Uterus (tissue), 4 donors: ENCODE results near the gene NEK6. TPM values are rescaled to one million over a fixed set of nuclear protein-coding genes. Genes with fewer than 3 reads are reported as not detected.

Experiments
- DNase-seq, 2 donors: peaks; one replicate each; pipeline ENCODE4 v3.0.0-alpha.2; 2019 to 2020
- H3K27ac ChIP-seq, 2 donors: fragments of 200-600 bp; sonication (generic); 1 replicate in 1 of 2; 2 replicates in 1 of 2; pipeline ENCODE4 v1.5.1; 2016 to 2018
- H3K27me3 ChIP-seq, 2 donors: fragments of 200-600 bp; sonication (generic); one replicate each; pipeline ENCODE4 v1.5.1; 2018 to 2019; ENCODE audit warnings: control low read depth in 1 of 2
- H3K36me3 ChIP-seq, 2 donors: fragments of 200-600 bp; sonication (generic); one replicate each; pipeline ENCODE4 v1.5.1; 2019; ENCODE audit warnings: control low read depth in 1 of 2
- H3K4me1 ChIP-seq, 2 donors: fragments of 200-600 bp; sonication (generic); one replicate each; pipeline ENCODE4 v1.5.1; 2018 to 2019; ENCODE audit warnings: control low read depth in 1 of 2
- H3K4me3 ChIP-seq, 2 donors: fragments of 200-600 bp; sonication (generic); 1 replicate in 1 of 2; 2 replicates in 1 of 2; pipeline ENCODE4 v1.5.1; 2018 to 2019; ENCODE audit warnings: mild to moderate bottlenecking in 1 of 2
- H3K9me3 ChIP-seq, 2 donors: fragments of 200-600 bp; sonication (generic); one replicate each; pipeline ENCODE4 v1.5.1; 2019; ENCODE audit warnings: control low read depth in 1 of 2
- CTCF ChIP-seq, 4 experiments: fragments of 200-600 bp in 2 of 4; fragments of 450-650 bp in 2 of 4; sonication (generic) in 2 of 4; IDR thresholded peaks; one replicate each; pipeline ENCODE4 v1.5.1; 2016 to 2019; ENCODE audit warnings: antibody characterized with exemption in 4 of 4, mild to moderate bottlenecking in 2 of 4, moderate library complexity in 1 of 4
- POLR2A ChIP-seq, 2 donors: fragments of 450-650 bp; IDR thresholded peaks; one replicate each; pipeline ENCODE4 v1.6.1; 2016; ENCODE audit warnings: antibody characterized with exemption in 2 of 2, mild to moderate bottlenecking in 1 of 2, moderate library complexity in 1 of 2
- intact Hi-C: fragments of 100-400 bp; cut with DNase I; formaldehyde crosslinking; loops from one replicate; pipeline ENCODE4 v1.15.1; 2023; ENCODE audit warnings: low total_unique reads
- total RNA-seq, 4 donors: library from RNA; depleted of rRNA in 3 of 4; stranded (reverse); fragments of >200 nt in 3 of 4; gene quantifications; one replicate each; pipeline versions ENCODE4 v1.1.0 to v1.2.4, GENCODE V29; 2014 to 2023
- donor health status: DM: yes; HTN: yes; CAD: no.

Gene NEK6
- total RNA-seq, 4 donors from 2014 or later: 6.1 to 38.5 (median 34.7) TPM

- Histone ChIP-seq H3K36me3 (no peaks in the 10 kb centered on the region), H3K27ac (no peak overlapping the region), H3K27me3 (no peaks in the 10 kb centered on the region), H3K4me3 (no peak overlapping the region), H3K9me3 (no peaks in the 10 kb centered on the region), H3K4me1 (no peaks in the 10 kb centered on the region)
- intact Hi-C loops: no loop called here
- TF ChIP-seq POLR2A (IDR thresholded peaks at IDR 0.05) (no peak), CTCF (IDR thresholded peaks at IDR 0.05) (no peak)
- DNase-seq: no peak
Measured at GRCh38 chr9:124351672-124352468, 94.1 kb downstream of the NEK6 start.

- intact Hi-C loops: no loop called here
- H3K9me3 ChIP-seq: no peaks in the 10 kb centered on the region
- no peaks in the 10 kb centered on the region for H3K27me3 ChIP-seq
- no peak for TF ChIP-seq POLR2A (IDR thresholded peaks at IDR 0.05)
- no peak for TF ChIP-seq CTCF (IDR thresholded peaks at IDR 0.05)
- no peak for DNase-seq
- H3K36me3 ChIP-seq: no peaks in the 10 kb centered on the region
- H3K4me1 ChIP-seq: no peaks in the 10 kb centered on the region
- no peak overlapping the region for H3K4me3 ChIP-seq
- H3K27ac ChIP-seq: no peak overlapping the region
Measured at GRCh38 chr9:124352616-124353015, 94.9 kb downstream of the NEK6 start.

GRCh38 chr9:124353166-124353768, 95.5 kb downstream of the NEK6 start:
- H3K4me1 ChIP-seq: no peaks in the 10 kb centered on the region
- no peak for DNase-seq
- intact Hi-C loops: no loop called here
- no peaks in the 10 kb centered on the region for H3K36me3 ChIP-seq
- no peak for TF ChIP-seq POLR2A (IDR thresholded peaks at IDR 0.05)
- no peak for TF ChIP-seq CTCF (IDR thresholded peaks at IDR 0.05)
- H3K9me3 ChIP-seq: no peaks in the 10 kb centered on the region
- H3K4me3 ChIP-seq: no peak overlapping the region
- H3K27ac ChIP-seq: no peak overlapping the region
- H3K27me3 ChIP-seq: no peaks in the 10 kb centered on the region

GRCh38 chr9:124353811-124354274, 96.1 kb downstream of the NEK6 start:
- no peak for TF ChIP-seq CTCF (IDR thresholded peaks at IDR 0.05)
- no peak for TF ChIP-seq POLR2A (IDR thresholded peaks at IDR 0.05)
- Histone ChIP-seq H3K9me3 (no peaks in the 10 kb centered on the region), H3K27ac (no peak overlapping the region), H3K4me3 (no peak overlapping the region), H3K4me1 (no peaks in the 10 kb centered on the region), H3K27me3 (no peaks in the 10 kb centered on the region), H3K36me3 (no peaks in the 10 kb centered on the region)
- intact Hi-C loops: no loop called here
- DNase-seq: no peak

GRCh38 chr9:124354346-124355038, 96.7 kb downstream of the NEK6 start:
- no peak for DNase-seq
- no peak overlapping the region for H3K4me3 ChIP-seq
- no peaks in the 10 kb centered on the region for H3K27me3 ChIP-seq
- no peaks in the 10 kb centered on the region for H3K4me1 ChIP-seq
- intact Hi-C loops: no loop called here
- H3K9me3 ChIP-seq: no peaks in the 10 kb centered on the region
- no peak for TF ChIP-seq POLR2A (IDR thresholded peaks at IDR 0.05)
- no peak for TF ChIP-seq CTCF (IDR thresholded peaks at IDR 0.05)
- no peak overlapping the region for H3K27ac ChIP-seq
- no peaks in the 10 kb centered on the region for H3K36me3 ChIP-seq
